NK-92 (cell line): ENCODE measurements around the gene HM13.
"Not testable (repeated sequence)": the region's sequence is repeated elsewhere in the genome, so short reads cannot be mapped to it uniquely, and the experiment has no call there.

Source experiments
- DNase-seq: peaks from one replicate; lab custom pipeline; 2025; ENCODE audit not compliant: unreplicated experiment; lab: John Stamatoyannopoulos, UW

The HM13 gene

GRCh38 chr20:31542963-31543362, 28.7 kb downstream of the HM13 start:
- DNase-seq = no peak

DNA sequence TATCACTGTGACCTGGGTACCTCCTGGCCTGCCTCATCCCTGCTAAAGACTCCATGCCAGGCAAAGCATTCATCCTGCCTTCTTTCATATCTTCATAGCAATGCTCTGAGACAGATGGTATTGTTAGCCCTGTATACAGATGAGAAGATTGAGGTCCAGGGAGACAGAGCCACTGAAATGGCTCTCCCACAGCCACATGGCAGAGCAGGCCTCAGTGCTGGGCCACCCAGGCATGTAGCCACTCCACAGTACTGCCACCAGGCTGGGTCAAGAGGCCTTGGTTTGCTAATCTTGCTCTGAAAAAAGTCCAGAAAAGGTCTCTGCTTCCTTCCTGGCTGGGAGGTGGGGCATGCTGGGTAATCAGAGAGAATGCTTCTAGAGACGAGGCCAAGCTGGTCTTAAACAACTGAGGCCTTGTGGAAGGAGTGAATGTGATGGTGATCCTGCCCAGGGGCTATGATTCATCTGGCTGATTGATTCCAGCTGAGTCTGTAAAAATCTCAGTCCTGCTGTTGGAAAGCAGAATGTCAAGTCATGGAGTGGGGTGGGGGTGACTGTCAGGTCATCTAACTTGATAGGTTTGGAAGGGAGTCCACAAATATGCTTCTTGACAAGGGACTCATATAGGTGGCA, 29.8 kb downstream of the HM13 start:
- DNase-seq = no peak

- no peak for DNase-seq
Measured at GRCh38 chr20:31544600-31544999, 30.4 kb downstream of the HM13 start.

GRCh38 chr20:31545621-31546040, 31.4 kb downstream of the HM13 start:
- not testable (repeated sequence) for DNase-seq

GRCh38 chr20:31547017-31547675, 32.9 kb downstream of the HM13 start:
- DNase-seq = no peak

- no peak for DNase-seq
Measured at GRCh38 chr20:31547720-31548298, 33.6 kb downstream of the HM13 start.

- no peak for DNase-seq
Measured at GRCh38 chr20:31548820-31549512, 34.7 kb downstream of the HM13 start.

DNA sequence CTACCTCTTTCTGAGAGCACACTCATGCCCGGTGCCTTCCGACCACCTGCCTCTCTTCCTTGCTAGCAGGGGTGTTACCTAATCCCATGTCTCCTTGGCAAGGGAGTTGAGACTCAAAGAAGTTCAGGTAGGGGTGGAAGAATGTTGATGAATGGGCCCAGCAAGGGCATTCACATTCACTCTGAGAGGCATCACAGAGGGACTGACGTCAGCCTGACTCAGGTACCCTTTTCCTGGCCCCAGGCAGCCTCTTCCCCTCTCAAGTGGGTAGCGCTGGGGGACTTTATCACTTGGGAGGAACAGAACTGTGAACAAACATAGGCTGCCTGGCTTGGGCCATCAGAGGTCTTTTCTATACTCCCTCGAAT, 35.3 kb downstream of the HM13 start:
- no peak for DNase-seq

GRCh38 chr20:31550099-31550498, 35.9 kb downstream of the HM13 start:
- no peak for DNase-seq

DNA sequence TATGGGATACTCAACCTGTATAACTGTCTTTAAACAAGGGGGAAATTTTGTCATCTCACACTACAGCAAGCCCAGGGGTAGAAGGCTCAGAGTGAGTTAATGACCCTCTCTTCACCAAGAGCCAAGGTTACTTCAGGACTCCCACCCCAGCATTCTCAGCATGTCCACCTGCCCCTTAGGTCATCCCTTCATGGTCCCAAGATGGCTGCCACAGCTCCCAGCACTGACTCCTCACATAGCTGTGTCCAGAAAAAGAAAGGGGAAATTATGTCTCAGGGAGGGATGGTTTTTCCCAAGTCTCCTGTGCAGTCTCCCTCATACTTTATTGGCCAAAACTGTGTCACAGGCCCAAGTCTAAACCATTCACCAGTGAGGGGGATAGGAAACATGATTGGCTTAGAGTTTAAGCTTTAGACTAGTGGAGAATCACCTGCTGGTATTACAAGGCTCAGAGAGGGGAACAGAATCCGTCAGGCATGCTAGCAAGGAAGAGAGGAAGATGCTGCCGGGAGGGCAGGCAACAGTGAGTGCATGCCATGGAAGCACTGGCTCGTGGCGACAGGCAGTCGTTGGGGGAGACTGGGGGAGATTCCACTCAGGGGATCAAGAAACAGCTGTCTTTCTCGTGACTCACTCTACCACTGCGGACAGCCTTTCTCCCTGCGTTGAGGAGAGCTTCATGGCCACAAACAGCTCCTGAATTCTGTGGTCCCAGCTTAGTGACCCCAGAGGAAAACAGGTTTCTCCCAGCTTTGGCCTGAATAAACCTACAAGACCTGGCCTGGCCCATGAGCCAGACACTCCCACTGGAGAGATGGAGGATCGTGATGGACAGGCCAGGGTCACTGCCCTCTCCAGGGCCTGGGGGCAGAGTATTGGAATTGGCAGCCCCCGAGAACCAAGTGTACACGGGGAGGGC, 37.2 kb downstream of the HM13 start:
- DNase-seq = no peak

GRCh38 chr20:31555203-31555775, 41.0 kb downstream of the HM13 start:
- DNase-seq = no peak

DNA sequence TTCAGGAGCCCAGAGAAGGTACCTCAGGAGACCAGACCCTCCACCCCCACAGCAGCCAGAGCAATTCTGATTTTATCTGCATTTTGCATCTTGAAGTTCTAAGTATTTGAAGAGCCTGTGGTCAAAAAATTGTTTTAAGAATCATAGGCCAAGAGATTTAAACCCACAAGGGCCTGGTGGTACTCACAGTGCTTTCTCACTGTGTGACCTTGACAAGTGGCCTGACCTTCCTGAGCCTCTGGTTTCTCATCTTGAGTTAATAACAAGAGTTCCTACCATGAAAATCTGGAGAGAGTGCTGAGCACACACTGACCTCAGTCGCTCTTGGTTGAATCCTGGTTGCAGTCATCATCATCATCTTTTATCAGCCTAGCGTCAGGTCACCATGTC, 45.5 kb downstream of the HM13 start:
- DNase-seq = no peak

DNA sequence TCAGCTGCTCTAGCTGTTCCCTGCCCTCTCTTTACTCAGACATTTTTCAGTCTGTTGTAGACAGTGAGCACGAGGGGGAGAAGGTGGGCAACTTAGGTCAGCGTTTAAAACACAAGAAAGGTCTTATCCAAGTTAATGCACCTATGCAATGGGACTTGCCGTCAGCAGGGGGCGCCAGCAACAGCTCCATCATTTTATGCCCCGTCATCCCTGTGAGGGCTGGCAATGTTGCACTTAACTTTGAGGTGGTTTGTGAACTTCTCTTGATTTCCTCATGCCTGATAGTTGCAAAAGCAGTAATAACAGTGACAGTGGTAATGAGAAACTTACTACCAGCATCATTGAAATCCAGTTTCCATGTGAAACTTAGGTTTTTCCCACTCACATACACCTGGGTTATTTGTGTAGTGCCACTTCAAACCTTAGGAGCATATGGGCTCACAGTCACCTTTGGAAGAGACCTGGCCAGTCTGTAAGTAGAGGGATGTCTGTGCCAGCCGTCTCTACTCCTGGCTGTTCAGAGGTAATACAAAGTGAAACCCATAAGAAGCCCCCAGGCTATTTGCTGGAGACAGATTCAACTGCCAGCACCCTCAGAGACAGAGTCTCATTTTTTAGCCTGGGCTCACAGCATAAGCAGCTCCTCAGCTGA, 46.0 kb downstream of the HM13 start:
- no peak for DNase-seq

DNA sequence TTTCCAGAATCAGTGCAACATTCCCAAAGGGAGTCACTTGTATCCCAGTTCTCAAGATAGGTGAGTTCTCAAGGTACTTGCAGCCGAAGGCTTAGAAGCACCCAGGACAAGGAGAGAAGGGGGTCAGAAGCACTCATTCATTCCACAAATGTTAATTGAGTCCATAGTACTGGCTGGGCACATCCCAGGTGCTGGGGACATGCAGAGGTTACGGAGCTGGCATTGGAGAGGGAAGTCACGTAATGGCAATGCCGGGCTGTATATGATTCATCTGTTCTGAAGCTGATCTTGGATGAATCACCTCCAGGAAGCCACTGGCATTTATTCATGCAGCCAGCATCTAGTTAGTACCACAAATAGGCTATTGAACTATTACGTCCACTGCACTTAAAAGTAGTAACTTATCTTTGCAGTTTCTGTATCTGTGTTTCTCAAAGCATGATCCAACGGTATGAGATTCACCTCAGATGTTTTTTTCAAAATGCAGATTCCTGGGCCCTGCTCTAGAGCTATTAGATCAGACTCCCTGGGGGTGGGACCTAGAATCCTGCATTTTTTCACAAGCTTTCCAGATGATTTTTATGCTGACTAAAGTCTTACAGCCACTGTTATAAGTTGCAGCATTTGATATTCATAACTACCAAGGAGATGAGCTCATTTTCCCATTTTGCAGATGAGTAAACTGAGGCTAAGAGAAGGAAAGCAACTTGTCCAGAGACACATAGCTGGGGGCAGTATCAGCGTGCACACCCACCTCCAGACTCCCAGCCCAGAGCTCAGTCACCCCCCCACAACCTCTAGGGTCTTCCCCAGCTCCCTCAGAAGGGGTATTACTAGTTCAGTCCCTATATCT, 46.7 kb downstream of the HM13 start:
- no peak for DNase-seq

DNA sequence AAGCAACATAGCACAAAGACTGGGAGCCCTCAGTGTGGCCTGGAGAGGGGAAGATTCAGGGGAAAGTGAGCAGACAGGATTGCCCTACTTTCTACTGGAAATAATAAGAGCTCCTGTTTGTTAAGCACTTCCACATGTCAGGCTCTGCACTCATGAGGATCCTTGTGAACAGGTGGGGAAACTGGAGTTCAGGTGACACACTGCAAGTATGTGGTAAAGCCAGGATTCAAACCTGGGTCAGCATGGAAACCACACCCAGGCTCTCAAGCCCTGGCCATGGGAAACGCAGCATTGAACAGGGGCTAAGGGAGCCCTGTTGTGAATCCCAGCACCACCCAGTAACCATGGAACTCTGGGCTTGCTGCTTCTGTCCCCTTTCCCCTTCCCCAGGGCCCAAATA, 48.0 kb downstream of the HM13 start:
- no peak for DNase-seq

- no peak for DNase-seq
Measured at GRCh38 chr20:31564284-31564683, 50.0 kb downstream of the HM13 start.

DNA sequence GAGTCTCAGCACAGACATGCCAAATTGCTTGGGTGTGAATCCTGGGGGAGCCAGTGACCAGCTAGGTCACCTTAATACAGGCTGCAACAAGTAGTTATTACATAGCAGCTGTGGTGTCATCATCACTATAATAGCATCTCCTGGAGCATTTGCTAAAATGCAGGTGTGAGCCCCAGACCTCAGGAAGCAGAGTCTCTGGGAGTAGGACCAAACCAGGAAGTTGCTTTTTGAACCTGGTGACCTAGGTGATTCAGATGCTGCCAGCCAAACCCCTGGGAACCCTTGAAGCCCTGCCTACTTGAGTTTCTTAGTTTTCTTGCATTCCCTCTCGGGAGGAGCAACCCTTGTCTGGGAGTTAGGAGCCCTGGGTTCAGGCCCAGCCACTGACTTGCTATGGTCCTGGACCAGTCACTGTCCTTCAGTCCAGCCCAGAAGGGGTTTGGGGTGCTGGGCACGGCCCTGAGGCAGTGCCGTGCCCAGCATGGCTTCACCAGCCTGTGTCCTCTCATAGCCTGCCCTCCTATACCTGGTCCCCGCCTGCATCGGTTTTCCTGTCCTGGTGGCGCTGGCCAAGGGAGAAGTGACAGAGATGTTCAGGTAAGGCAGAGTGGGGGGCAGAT, 51.6 kb downstream of the HM13 start:
- no peak for DNase-seq

DNA sequence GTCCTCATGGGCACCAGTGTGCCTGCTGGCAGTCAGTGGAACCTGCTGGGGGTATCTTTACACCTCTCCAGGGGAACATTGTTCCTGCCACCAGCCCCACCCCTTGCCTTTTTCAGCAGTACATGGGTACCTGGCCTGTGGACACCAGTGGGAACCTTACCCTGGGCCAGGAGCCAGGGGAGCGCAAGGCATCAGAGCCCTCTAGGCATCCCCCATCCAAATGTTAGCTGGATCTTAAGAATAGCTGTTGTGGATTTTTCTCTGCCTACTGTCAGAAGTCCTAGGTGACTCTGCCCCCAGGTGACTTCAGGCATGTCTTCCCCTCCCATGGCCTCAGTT, 52.0 kb downstream of the HM13 start:
- no peak for DNase-seq
